ENCODE data around the gene GRAMD1A.
"Not testable (repeated sequence)": the region's sequence is repeated elsewhere in the genome, so short reads cannot be mapped to it uniquely, and the experiment has no call there.

GRAMD1A gene

DNA sequence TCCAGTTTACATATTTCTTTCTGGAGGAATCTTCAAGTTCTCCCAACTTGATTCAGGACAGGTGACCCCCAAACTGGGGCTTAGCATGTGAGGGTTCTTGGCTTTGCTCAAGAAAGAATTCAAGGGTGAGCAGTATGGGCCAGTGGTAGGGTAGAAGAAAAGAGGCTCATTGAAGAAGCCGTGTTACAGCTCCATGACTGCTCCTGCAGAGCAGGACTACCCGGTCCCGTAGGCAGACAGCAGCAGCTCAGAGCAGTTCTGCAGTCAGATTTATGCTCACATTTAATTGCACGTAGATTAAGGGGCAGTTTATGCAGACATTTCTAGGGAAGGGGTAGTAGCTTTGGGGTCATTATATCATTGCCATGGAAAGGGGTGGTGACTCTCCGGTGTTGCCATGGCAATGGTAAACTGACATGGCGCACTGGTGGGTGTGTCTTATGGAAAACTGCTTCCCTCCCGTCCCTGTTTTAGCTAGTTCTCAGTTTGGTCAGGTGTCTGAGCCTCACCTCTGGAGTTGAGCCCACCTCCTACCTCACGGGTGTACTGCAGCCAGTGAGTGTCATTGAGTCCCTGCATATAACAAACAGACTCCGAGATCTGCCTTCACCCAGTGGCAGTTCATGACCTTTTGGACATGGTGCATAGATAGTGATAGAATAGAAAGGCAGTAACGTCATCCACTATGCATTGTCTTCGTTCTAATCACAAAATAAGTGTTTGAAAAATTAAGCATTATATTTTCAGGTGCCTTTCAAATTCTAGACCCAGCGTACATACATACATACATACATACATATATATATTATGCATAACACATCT, 20.1 kb upstream of the GRAMD1A start:
- no peak for DNase-seq (ENCODE audit: low spot score)

- no peak for DNase-seq (ENCODE audit: low spot score)
These were observed 17.8 kb upstream of the GRAMD1A start for GRCh38 chr19:34982275-34982674.

GRCh38 chr19:34983786-34984185, 16.3 kb upstream of the GRAMD1A start:
- DNase-seq (ENCODE audit: low spot score), result no peak

GRCh38 chr19:34984287-34984686, 15.8 kb upstream of the GRAMD1A start:
- DNase-seq (ENCODE audit: low spot score), result no peak

DNA sequence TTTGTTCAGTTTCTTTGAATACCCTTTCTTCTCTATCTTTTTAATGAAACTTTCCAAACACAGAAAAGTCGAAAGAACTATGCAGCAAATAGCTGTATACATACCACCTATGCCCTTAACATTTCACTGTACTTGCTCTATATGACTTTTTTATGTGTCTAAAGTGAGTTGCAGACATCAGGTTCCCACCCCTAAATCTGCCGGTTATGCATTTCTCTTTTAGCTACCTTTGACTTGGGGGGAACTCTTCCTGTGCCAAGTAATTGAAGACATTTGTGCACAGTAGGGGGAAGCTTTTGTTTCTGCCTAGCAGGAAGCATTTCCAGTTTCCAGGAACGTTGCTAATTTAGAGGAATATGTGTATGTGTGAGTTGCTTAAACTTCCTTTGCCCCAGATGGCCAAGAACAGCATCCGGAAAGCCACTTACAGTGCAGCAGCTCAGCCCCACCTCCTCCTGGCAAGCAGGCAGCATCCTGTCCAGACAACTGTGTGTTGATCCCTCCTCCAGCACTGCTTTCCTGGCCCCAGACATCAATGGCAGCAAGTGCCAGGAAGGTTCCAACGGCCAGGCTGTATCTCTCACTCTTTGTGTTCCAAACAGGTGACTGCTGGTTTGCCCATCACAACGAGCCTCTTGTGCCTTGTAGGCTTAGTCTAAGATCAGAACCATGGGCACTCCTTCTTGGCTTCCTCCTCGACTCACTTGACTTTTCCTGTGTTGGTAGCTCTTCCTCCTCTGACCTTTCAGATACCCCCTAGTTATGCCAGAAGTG, 14.7 kb upstream of the GRAMD1A start:
- no peak for DNase-seq (ENCODE audit: low spot score)

DNA sequence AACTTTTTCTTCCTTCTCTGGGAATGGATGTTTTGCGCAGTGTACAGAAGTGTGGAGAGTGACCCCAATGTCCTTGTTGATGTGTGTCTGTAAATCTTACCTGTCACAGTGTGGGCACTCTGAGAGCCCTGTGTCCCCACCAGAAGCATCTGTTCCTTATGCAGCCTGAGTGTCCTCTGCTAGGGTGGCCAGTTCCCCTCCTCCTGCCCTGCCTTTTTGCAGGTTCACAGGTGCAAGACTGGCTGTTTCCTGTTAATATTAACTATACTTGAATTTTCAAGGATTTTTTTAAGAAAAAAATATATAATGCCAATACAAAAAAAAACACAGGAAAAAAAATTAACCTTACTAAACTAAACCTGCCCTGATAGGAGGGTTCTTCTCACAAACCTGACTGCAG, 12.0 kb upstream of the GRAMD1A start:
- no peak for DNase-seq (ENCODE audit: low spot score)

- no peak for DNase-seq (ENCODE audit: low spot score)
These were observed 10.8 kb upstream of the GRAMD1A start for GRCh38 chr19:34989298-34989697.

- no peak for DNase-seq (ENCODE audit: low spot score)
These were observed 9.4 kb upstream of the GRAMD1A start for GRCh38 chr19:34990578-34991192.

- DNase-seq (ENCODE audit: low spot score), result no peak
These were observed 8.4 kb upstream of the GRAMD1A start for GRCh38 chr19:34991542-34992333.

- not testable (repeated sequence) for DNase-seq (ENCODE audit: low spot score)
These were observed 7.5 kb upstream of the GRAMD1A start for GRCh38 chr19:34992582-34992981.

- DNase-seq (ENCODE audit: low spot score), result no peak
These were observed 5.9 kb upstream of the GRAMD1A start for GRCh38 chr19:34994286-34994642.

DNA sequence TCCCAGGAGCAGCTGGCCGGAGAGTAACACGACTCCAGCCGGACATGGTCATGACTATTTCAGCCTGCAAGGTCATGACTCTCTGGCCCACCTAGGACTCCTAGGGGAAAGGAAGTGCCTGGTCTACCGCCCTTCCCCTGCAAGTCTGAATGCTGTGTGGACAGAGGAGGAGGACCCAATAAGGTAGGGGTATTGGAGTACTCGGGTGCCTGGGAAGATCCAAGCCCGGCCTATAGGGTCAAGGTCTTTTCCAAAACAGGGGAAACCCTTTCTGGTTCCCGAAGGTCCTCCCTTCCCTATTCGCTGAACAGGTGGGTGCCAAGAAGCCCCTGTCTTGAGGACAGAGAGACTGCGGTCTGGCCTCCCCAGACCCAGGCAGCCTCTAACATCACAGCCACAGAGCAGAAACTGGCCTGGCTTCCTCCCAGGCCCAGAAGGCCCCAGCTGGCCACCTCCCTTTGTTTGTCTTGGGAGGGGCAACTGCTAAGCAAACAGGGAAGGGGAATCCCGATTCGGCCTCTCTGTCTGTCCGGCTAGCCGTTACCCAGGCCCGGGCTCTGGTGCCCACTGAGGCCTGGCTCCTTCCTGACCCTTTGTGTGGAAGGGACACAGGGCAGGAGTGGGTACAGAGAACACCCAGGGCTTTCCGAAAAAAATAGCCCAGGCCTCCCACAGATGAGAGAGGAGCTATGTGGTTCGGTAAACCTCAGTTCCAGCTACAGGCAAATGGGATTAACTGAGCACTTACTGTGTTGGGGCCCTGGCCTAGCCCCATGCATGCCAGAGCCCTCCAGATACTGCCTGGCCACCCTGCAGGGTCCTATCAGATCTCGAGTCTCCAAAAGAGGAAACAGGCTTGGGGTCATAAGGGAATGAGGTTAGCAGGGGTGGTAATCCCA, 5.2 kb upstream of the GRAMD1A start:
- no peak for DNase-seq (ENCODE audit: low spot score)

- DNase-seq (ENCODE audit: low spot score), result no peak
These were observed 4.6 kb upstream of the GRAMD1A start for GRCh38 chr19:34995551-34995950.

- DNase-seq (ENCODE audit: low spot score), result no peak
These were observed 3.0 kb upstream of the GRAMD1A start for GRCh38 chr19:34997071-34997617.

DNA sequence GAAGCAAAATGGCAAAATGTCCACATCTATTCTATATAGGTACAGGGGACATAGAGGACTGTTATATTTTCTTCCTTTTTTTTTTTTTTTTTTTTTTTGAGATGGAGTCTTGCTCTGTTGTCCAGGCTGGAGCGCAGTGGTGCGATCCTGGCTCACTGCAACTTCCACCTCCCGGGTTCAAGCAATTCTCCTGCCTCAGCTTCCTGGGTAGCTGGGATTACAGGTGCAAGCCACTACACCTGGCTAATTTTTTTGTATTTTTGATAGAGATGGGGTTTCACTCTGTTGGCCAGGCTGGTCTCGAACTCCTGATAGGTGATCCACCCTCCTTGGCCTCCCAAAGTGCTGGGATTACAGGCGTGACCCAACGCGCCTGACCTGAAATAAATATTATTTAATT, 1.9 kb upstream of the GRAMD1A start:
- DNase-seq (ENCODE audit: low spot score), result not testable (repeated sequence)

GRCh38 chr19:34998777-34999497, 1.2 kb upstream of the GRAMD1A start:
- DNase-seq (ENCODE audit: low spot score), result no peak

- no peak for DNase-seq (ENCODE audit: low spot score)
These were observed 169 bp downstream of the GRAMD1A start for GRCh38 chr19:35000338-35000646.

DNA sequence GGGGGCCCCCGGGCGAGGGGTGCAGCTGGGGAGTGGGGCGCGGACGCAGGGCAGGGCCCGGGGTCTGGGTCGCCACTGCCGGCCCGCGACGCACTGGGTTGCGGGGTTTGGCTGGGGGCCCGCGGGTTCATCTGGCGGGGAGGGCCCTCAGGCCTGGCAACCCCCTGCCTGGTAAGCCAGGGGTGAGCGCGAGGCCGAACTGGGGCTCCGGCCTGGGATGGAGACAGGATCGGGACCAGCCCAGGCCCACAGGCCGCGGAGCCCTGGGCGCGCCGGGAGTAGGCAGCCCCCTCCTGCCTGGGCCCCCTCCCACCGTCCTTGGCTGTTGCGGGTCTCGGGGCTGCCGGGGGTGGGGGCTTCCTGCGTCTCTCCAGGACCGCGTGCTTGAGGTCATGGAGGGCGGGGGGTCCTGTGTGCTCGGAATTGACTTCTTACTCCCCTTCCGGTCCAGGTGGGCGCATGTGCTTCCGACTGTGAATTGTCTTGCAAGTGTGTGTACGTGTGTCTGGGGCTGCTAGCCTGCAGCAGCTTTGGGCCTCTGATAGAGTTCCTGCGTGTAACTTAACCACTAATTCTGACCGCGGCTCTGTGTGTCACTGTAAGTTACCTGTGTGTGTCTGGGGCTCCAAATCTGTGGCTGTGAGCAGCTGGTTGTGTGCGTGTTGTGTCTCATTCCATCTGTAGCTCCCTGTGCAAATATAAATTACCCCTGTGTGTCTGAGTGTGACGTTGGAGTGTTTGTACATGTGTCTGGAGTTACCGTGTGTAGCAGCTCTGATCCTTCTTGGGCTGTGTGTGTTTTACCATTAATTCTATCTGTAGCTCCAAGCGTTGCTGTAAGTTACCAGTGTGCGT, 751 bp downstream of the GRAMD1A start:
- DNase-seq (ENCODE audit: low spot score), result no peak

- no peak for DNase-seq (ENCODE audit: low spot score)
These were observed 2.0 kb downstream of the GRAMD1A start for GRCh38 chr19:35002037-35002535.
